Kidney epithelial cell (primary cell): Measurements from ENCODE around the gene PRRC1. TPM values are rescaled to one million over a fixed set of nuclear protein-coding genes. Genes with fewer than 3 reads are reported as not detected.

Experiments used
- DNase-seq: peaks from one replicate; pipeline ENCODE4 v3.0.0-alpha.2; 2010; ENCODE audit warnings: low read depth
- H3K27me3 ChIP-seq: 2 replicates; pipeline ENCODE4 v1.6.0; 2011; ENCODE audit warnings: low read length; ENCODE audit not compliant: control insufficient read depth, insufficient read depth
- H3K36me3 ChIP-seq: 2 replicates; pipeline ENCODE4 v1.5.1; 2011; ENCODE audit warnings: low read length; ENCODE audit not compliant: control insufficient read depth, insufficient read depth
- H3K4me3 ChIP-seq: 2 replicates; pipeline ENCODE4 v1.5.1; 2011; ENCODE audit warnings: low read depth, mild to moderate bottlenecking, control low read depth, low read length
- total RNA-seq: library from RNA; depleted of rRNA; stranded (reverse); fragments of >200 nt; gene quantifications from 2 replicates; pipeline ENCODE4 v1.2.3, GENCODE V29; 2015
- TF ChIP-seq, protein P1 (sequence below): IDR thresholded peaks from 2 replicates; pipeline ENCODE4 v1.5.1; 2011; ENCODE audit warnings: mild to moderate bottlenecking, moderate library complexity, low read length, control low read depth, inconsistent platforms; ENCODE audit not compliant: insufficient read depth, poor library complexity, severe bottlenecking

Gene PRRC1
- total RNA-seq, 1 donor from 2014 or later = 54.9 TPM

GRCh38 chr5:127498548-127498947 lies 18.9 kb upstream of the PRRC1 start:
- H3K36me3 ChIP-seq = no peaks in the 10 kb centered on the region
- H3K27me3 ChIP-seq = no peaks in the 10 kb centered on the region
- H3K4me3 ChIP-seq = no peak overlapping the region
- TF ChIP-seq, protein P1, sequence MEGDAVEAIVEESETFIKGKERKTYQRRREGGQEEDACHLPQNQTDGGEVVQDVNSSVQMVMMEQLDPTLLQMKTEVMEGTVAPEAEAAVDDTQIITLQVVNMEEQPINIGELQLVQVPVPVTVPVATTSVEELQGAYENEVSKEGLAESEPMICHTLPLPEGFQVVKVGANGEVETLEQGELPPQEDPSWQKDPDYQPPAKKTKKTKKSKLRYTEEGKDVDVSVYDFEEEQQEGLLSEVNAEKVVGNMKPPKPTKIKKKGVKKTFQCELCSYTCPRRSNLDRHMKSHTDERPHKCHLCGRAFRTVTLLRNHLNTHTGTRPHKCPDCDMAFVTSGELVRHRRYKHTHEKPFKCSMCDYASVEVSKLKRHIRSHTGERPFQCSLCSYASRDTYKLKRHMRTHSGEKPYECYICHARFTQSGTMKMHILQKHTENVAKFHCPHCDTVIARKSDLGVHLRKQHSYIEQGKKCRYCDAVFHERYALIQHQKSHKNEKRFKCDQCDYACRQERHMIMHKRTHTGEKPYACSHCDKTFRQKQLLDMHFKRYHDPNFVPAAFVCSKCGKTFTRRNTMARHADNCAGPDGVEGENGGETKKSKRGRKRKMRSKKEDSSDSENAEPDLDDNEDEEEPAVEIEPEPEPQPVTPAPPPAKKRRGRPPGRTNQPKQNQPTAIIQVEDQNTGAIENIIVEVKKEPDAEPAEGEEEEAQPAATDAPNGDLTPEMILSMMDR = no peak
- DNase-seq = no peak

DNA sequence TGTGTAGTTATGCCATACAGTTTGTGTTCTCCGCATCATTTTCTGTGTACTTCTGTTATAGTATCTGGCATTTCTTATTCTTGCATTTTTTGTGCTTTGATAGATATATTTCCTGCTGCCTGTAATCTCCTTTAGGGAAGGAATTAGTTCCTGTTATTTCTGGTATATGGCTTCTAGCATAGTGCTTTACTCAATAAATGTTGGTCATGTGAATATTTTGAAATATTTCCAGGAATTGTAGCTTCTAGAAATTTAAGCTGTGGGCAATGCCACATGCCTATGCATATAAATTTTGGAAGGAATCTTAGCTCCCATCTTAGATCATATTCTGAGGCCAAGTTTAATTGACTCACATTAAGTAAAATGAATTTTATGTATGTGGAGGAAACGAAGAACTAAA lies 11.5 kb upstream of the PRRC1 start:
- H3K27me3 ChIP-seq = no peaks in the 10 kb centered on the region

DNA sequence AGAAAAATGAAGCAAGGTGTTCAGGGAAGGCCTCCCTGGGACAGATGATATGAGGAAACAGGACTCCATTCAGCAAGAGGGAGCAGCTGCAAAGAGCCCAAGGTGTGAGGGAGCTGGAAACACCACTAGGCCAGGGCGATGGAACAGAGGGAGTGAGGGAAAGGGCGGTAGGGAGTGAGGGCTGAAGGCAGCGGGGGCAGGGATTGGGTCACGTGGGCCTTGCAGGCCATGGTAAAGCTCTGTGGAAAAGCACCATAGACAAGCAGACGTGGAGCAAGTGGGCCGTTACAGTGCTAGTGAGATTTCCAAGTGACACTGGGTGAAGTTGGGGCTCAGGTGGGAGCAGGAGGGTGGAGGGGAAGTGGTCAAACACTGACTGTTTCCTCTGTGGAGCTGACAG lies 10.8 kb upstream of the PRRC1 start:
- Histone ChIP-seq H3K36me3 (no peaks in the 10 kb centered on the region), H3K27me3 (no peaks in the 10 kb centered on the region), H3K4me3 (no peak overlapping the region)
- DNase-seq = no peak
- TF ChIP-seq, protein P1 = no peak

More for the DNA sequence above, 11.5 kb upstream of the PRRC1 start:
- no peak for DNase-seq
- no peak overlapping the region for H3K4me3 ChIP-seq
- no peaks in the 10 kb centered on the region for H3K36me3 ChIP-seq
- TF ChIP-seq, protein P1 = no peak

GRCh38 chr5:127508644-127509373 lies 8.6 kb upstream of the PRRC1 start:
- no peaks in the 10 kb centered on the region for H3K36me3 ChIP-seq
- TF ChIP-seq, protein P1 = no peak
- H3K4me3 ChIP-seq = no peak overlapping the region
- no peak for DNase-seq
- H3K27me3 ChIP-seq = no peaks in the 10 kb centered on the region

DNA sequence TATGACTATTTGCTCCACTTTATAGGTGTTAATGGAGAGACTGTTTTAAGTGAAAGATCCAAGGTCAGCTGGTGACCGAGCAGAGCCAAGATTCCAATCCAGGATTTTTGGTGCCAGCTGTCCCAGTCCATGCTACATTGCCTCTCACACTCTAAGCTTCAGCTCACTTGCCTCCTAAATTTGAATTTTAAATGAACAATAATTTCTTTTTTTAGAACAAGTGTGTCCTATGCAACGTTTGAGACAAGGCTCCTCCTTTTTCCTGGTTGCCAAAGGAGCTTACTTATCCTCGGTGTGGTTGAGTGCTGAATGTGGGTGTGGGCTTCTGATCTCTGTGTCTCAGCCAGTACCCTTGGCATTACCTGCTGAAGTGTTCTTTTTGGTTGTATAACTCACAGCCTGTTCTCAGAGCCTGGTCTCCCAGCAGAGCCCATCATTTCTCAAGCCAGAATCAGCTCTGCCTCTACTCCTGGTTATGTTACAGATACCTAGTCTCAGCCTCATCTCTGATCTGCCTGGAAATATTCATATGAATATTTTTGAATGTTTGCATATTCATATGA lies 4.0 kb upstream of the PRRC1 start:
- no peaks in the 10 kb centered on the region for H3K27me3 ChIP-seq
- TF ChIP-seq, protein P1 = no peak
- no peak overlapping the region for H3K4me3 ChIP-seq
- H3K36me3 ChIP-seq = no peaks in the 10 kb centered on the region
- DNase-seq = no peak
